GM12801 (cell line): ENCODE measurements around the gene MPPED1.

Source experiments
- CTCF ChIP-seq: IDR thresholded peaks from one replicate; pipeline ENCODE4 v1.5.1; 2011; ENCODE audit warnings: control low read depth; ENCODE audit not compliant: insufficient read length; ENCODE audit errors: extremely low read depth

The MPPED1 gene

DNA sequence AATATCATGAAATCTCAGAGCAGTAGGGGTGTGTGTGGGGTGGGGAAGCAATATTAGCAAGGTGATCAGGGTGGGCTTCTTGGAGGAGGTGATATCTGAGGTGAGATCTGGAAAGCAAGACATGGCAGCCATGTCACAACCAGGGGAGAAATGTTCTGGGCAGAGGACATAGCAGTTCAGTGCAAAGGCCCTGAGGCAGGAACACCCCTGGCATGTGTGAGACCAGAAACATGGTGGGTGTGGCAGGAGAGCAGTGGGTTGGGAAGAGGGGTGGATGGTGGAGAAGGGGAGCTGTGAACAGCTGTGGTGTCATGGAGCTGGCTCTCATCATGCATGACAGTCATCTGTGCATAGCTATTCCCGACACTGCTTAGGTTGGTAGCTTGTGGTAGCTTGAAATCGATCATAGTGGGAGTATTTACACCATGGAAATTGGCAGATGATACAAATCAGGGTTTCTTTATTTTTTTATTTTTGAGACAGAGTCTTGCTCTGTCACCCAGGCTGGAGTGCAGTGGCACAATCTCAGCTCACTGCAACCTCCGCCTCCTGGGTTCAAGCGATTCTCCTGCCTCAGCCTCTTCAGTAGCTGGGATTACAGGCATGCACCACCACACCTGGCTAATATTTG is 17.9 kb upstream of the MPPED1 start:
- no peak for TF ChIP-seq CTCF

DNA sequence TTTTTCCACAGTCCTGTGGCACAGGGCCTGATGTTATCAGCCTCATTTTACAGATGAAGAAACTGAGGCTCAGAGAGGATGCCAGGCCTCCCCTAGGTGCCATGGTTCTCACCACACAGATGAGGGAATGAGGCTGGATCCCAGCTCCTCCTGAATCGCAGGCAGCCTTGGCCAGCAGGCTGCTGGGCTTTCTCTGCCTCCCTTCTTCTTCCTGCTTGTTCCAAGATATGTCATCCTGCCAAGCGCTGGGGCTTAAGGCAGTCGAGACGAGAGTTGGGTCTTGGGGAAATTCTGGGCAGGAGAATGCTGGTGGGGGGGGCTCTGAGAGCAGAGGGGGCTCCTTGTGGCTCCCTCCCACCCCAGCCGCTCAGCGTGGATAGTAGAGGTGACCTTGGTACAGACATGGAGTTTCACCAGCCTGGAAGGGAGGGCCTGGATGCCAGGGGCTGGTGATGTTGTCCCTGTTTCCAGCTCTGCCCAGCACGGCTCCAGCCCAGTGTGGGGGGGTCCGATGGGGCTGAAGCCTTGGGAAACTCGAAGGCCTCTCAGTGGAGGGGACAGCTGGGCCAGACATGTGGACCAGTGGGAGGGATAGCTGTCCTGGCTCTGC is 16.6 kb upstream of the MPPED1 start:
- no peak for TF ChIP-seq CTCF

DNA sequence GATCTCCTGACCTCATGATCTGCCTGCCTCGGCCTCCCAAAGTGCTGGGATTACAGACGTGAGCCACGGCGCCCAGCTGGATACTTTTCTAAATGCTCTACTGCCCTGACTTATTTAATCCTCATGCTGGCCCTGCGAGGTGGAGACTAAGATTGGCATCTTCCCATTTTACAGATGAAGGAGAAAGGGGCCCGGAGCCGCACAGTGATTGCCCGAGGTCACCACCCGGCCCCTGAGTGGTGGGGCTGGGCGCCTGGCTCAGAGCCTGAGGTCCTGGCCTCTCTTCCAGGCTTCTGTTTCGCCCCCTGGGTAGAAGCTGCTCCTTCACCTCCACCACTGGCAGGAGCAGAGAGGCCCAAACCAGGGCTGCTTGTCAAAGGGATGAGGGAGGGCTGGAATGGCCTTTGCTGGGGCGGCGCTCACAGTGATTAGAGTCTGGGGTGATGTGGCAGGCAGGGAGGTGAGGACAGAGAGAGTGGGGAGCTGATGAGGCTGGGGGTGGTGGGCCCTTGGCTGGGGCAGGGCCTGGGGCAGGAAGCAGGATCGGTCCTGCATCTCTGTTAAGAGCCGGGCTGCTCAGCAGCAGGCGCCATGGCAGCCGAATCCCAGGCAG is 15.4 kb upstream of the MPPED1 start:
- no peak for TF ChIP-seq CTCF

DNA sequence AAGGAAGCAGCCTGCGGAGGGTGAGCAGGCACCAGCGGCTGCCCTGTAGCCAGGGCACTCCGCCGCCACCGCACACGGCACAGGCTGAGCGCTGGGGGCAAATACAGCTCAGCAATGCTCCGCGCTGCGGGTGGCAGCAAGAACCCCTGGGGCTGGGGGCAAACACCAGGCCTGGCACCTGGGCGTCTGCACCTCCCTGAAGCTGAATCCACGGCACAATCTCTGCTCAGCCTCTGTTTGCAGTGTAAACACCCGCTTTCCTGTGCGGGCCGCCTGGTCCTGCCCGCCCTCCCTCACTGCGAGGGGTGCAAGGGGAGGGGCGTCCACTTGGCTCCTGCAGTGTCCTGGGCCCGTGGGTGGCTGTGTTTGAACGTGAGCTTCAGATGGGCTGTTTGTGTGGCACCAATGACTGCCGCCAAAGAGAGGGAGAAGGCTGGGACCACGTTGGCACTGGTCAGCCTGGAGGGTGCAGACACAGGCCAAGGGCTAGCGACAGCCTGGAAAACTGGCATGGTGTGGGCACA is 14.8 kb upstream of the MPPED1 start:
- no peak for TF ChIP-seq CTCF

DNA sequence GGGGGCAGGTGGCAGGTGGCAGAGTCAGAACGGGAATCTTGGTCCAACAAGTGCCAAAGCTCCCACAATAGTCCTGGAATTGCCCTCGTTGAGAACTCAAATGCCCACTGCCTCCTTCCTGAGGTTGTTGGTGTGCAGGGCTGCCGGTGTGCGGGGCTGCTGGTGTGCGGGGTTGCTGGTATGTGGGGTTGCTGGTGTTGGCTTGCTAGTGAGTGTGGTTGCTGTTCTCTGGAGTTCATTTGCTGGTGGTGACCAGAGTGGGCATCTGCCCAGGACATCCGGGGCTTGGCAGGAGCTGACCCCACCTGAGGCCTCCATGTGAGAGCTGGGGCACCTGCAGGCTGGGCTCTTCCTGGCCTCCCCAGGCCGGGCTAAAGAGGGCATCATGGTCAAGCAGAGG is 14.0 kb upstream of the MPPED1 start:
- TF ChIP-seq CTCF, result no peak

GRCh38 chr22:43398246-43398645 is 13.6 kb upstream of the MPPED1 start:
- no peak for TF ChIP-seq CTCF

DNA sequence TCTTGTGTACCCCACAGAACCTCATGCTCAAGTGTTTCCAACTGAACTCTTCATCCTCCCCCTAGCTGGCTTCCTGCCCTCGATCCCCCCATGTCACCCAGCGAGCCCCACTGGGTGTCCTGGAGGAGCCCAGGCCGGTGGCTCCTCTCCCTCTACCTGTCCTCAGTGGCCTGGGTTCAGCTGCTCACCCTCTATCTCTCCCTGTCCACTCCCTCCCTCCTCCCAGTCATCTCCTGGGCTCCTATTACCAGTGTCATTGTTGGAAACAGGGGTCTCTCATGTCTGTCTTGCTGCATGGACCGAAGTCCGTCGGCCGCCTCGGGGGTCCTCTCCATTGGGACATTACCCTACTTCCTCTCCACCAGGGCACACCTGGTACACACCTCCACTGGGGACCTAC is 12.9 kb upstream of the MPPED1 start:
- TF ChIP-seq CTCF, result no peak
